Activated T-helper 17 cell treated with anti-CD3 and anti-CD28 coated beads, Interleukin-2, amount 50 U/mL, for 72 hours (primary cell): Measurements from ENCODE around the gene NKPD1. TPM values are rescaled to one million over a fixed set of nuclear protein-coding genes. Genes with fewer than 3 reads are reported as not detected.

ENCODE experiments used
- ATAC-seq: fragments of 150-1000 bp; cut with Tn5 transposase; replicated peaks from 2 replicates; pipeline ENCODE4 v1.10.0; 2021; ENCODE audit warnings: mild to moderate bottlenecking, moderate library complexity
- H3K27ac Mint-ChIP-seq: one replicate; pipeline ENCODE4 v1.8.0; 2022; ENCODE audit warnings: mixed read lengths
- H3K27me3 Mint-ChIP-seq: one replicate; pipeline ENCODE4 v1.8.0; 2022; ENCODE audit warnings: mixed read lengths
- H3K36me3 Mint-ChIP-seq: one replicate; pipeline ENCODE4 v1.8.0; 2022; ENCODE audit warnings: low read depth, mild to moderate bottlenecking, mixed read lengths
- H3K4me1 Mint-ChIP-seq: one replicate; pipeline ENCODE4 v1.8.0; 2022; ENCODE audit warnings: mixed read lengths
- H3K4me3 Mint-ChIP-seq: one replicate; pipeline ENCODE4 v1.8.0; 2022; ENCODE audit warnings: mild to moderate bottlenecking, mixed read lengths
- H3K9me3 Mint-ChIP-seq: one replicate; pipeline ENCODE4 v1.8.0; 2022; ENCODE audit warnings: mixed read lengths
- total RNA-seq, 2 donors: library from RNA; stranded (reverse); gene quantifications; one replicate each; pipeline ENCODE4 v1.2.3, GENCODE V29; 2022

NKPD1 gene
- total RNA-seq, 2 donors from 2014 or later: 0.06 to 0.40 TPM

- H3K9me3 Mint-ChIP-seq: no peaks in the 10 kb centered on the region
- H3K27ac Mint-ChIP-seq: no peak overlapping the region
Measured at GRCh38 chr19:45152504-45153338, 8.1 kb downstream of the NKPD1 start.

DNA sequence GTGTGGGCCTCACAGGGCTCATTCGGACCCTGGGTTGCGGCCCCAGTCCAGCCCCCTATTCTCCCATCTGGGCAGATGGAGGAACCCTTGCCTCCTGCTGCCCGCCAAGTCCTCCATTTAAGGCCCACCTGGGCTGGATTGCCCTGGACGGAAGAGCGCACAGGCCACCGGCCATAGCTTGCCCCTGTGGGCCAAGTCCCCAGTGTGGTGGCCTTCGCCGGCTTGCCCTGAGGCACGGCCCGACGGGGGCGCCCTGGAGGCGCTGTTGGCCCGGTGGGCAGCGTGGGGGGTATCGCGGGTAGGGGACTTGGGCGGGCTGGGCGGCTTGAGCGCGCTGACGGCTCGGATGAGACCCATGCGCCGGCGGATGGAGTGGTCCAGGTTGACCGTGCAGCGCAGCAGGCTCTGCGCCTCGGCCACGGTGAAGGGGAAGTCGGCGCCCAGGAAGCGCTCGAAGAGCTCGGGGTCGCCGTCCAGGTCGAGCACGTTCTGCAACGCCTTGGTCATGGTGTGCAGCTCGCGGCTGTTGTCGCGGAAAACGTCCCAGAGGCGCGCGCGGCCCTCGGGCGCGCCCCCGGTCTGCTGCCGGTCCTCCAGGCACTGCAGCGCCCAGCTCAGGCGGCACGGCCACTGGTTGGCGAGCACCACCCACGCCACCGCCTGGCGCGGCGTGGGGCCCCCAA, 8.8 kb downstream of the NKPD1 start:
- H3K27ac Mint-ChIP-seq: no peak overlapping the region
- no peaks in the 10 kb centered on the region for H3K27me3 Mint-ChIP-seq
- ATAC-seq: no peak
- peak overlapping the region; percentile 59 for H3K4me3 Mint-ChIP-seq
- H3K4me1 Mint-ChIP-seq: peaks cover 16% of the 10 kb centered on the region
- no peaks in the 10 kb centered on the region for H3K9me3 Mint-ChIP-seq
- H3K36me3 Mint-ChIP-seq: peaks cover 5% of the 10 kb centered on the region

More at GRCh38 chr19:45152504-45153338, 8.1 kb downstream of the NKPD1 start:
- no peaks in the 10 kb centered on the region for H3K27me3 Mint-ChIP-seq
- H3K4me3 Mint-ChIP-seq: peak overlapping the region; percentile 77
- H3K36me3 Mint-ChIP-seq: peaks cover 5% of the 10 kb centered on the region
- H3K4me1 Mint-ChIP-seq: peaks cover 16% of the 10 kb centered on the region
- peak; percentile 57 for ATAC-seq

DNA sequence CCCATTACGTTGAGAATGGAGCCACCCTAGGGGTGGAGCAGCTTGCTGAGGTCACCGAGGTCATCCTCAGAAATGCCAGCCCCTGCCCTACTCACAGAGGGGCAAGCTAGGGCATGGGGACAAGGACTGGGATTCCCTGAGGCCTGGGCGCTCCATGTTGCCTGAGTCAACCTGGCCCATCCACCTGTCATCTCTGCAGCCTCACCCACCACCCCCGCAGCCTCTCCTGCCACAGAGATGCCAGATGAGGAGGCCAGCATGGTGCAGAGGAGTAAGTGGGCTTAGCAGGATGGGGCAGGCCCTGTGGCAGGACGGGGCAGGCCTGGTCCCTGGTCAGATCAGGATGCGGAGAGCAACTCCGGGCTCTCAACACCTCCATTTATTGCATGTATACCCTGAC, 9.5 kb downstream of the NKPD1 start:
- no peak for ATAC-seq
- Mint-ChIP-seq H3K27ac (no peak overlapping the region), H3K4me3 (peak overlapping the region; percentile 59), H3K9me3 (no peaks in the 10 kb centered on the region), H3K27me3 (no peaks in the 10 kb centered on the region), H3K36me3 (peaks cover 5% of the 10 kb centered on the region), H3K4me1 (peaks cover 16% of the 10 kb centered on the region)

DNA sequence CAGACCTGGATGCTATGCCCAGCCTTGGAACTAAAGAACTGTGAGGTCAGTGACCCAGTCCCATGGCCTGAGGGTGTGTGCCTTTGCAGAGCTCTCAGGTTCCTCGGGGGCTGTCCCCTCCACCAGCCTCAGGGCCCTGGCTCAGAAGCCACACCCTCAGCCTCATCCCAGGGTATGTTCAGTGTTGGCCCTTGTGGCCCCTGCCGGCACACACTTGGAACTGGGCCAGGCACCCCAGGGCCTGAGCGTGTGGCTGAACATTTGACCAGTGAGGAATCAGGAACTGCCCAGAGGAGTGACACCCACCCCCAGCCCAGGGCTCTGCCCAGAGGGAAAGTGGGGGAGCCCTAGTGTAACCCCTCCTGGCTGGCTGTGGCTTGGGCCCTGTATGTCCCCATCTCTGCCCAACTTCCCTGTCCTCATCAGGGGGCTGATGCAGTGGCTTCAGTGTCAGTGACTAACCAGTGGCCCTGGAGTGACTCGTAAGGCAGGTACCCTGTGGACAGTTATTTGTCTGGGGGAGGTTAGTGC, 10.0 kb downstream of the NKPD1 start:
- no peak overlapping the region for H3K27ac Mint-ChIP-seq
- peaks cover 16% of the 10 kb centered on the region for H3K4me1 Mint-ChIP-seq
- no peaks in the 10 kb centered on the region for H3K9me3 Mint-ChIP-seq
- peak; percentile 16 for ATAC-seq
- no peak overlapping the region for H3K4me3 Mint-ChIP-seq
- H3K36me3 Mint-ChIP-seq: peaks cover 5% of the 10 kb centered on the region
- no peaks in the 10 kb centered on the region for H3K27me3 Mint-ChIP-seq

DNA sequence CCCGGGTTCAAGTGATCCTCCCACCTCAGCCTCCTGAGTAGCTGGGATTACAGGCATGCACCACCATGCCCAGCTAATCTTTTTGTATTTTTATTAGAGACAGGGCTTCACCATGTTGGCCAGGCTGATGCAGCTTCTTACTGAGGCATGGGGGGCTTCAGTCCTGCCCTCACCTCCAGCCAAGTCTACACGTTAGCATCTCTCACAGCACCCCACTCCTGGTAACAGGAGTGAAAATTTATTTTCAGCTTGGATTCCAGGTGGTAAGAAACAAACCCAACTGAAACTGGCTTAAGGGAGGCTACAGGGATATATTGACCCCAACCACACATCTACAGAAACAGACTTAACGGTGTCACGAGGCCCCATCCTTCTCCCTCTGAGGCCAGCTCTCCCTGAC, 10.6 kb downstream of the NKPD1 start:
- H3K4me1 Mint-ChIP-seq: peaks cover 16% of the 10 kb centered on the region
- H3K4me3 Mint-ChIP-seq: no peak overlapping the region
- no peak overlapping the region for H3K27ac Mint-ChIP-seq
- H3K27me3 Mint-ChIP-seq: no peaks in the 10 kb centered on the region
- H3K36me3 Mint-ChIP-seq: peaks cover 5% of the 10 kb centered on the region
- no peak for ATAC-seq
- H3K9me3 Mint-ChIP-seq: no peaks in the 10 kb centered on the region

GRCh38 chr19:45149129-45149528, 11.7 kb downstream of the NKPD1 start:
- ATAC-seq: no peak
- Mint-ChIP-seq H3K27ac (no peak overlapping the region), H3K4me3 (no peak overlapping the region), H3K27me3 (no peaks in the 10 kb centered on the region), H3K36me3 (peaks cover 5% of the 10 kb centered on the region), H3K4me1 (peaks cover 13% of the 10 kb centered on the region), H3K9me3 (no peaks in the 10 kb centered on the region)

GRCh38 chr19:45147835-45148676, 12.7 kb downstream of the NKPD1 start:
- ATAC-seq: no peak

GRCh38 chr19:45146741-45147205, 14.0 kb downstream of the NKPD1 start:
- Mint-ChIP-seq H3K27me3 (no peaks in the 10 kb centered on the region), H3K36me3 (peaks cover 13% of the 10 kb centered on the region), H3K4me1 (peaks cover 9% of the 10 kb centered on the region), H3K27ac (no peak overlapping the region), H3K9me3 (no peaks in the 10 kb centered on the region), H3K4me3 (no peak overlapping the region)
- no peak for ATAC-seq

More at GRCh38 chr19:45147835-45148676, 12.7 kb downstream of the NKPD1 start:
- Mint-ChIP-seq H3K9me3 (no peaks in the 10 kb centered on the region), H3K4me1 (peaks cover 9% of the 10 kb centered on the region), H3K4me3 (no peak overlapping the region), H3K36me3 (peaks cover 5% of the 10 kb centered on the region), H3K27me3 (no peaks in the 10 kb centered on the region), H3K27ac (no peak overlapping the region)

- peaks cover 9% of the 10 kb centered on the region for H3K4me1 Mint-ChIP-seq
- no peak for ATAC-seq
- no peak overlapping the region for H3K27ac Mint-ChIP-seq
- H3K36me3 Mint-ChIP-seq: peaks cover 14% of the 10 kb centered on the region
- H3K27me3 Mint-ChIP-seq: no peaks in the 10 kb centered on the region
- no peaks in the 10 kb centered on the region for H3K9me3 Mint-ChIP-seq
- H3K4me3 Mint-ChIP-seq: no peak overlapping the region
Measured at GRCh38 chr19:45146251-45146650, 14.5 kb downstream of the NKPD1 start.

DNA sequence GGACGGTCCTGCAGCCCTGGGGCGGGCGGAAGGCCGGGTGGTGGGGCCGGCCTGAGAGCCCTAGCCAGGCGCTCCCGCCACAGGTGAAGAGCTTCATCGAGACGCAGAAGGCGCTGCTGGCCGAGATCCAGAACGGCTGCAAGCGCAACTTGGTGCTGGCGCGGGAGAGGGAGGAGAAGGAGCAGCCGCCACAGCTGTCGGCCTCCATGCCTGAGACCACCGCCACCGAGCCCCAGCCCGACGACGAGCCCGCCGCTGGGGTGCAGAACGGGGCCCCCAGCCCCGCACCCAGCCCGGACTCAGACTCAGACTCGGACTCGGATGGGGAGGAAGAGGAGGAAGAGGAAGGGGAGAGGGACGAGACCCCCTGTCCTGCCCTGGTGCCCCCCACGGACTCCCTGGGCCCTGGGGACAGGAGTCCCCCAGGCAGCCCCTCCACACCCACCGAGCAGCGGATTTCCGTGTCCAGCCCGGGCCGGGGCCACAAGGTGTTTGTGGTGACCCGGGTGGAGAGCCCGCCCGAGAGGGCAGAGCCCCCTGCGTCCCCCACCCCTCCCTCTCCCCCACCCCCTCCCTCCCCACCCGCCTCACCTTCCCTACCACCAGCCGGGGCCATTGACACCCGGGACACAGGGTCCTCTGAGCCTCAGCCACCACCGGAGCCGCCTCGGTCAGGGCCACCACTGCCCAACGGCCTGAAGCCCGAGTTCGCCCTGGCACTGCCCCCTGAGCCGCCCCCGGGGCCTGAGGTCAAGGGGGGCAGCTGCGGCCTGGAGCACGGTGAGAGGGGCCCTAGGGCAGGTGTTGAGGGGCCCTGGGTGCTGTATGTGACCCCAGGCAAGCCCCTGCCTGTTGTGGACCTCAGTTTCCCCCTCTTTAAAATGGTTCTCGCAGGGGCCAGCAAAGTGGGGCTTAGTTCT, 15.3 kb downstream of the NKPD1 start:
- peaks cover 16% of the 10 kb centered on the region for H3K36me3 Mint-ChIP-seq
- no peaks in the 10 kb centered on the region for H3K27me3 Mint-ChIP-seq
- H3K27ac Mint-ChIP-seq: no peak overlapping the region
- ATAC-seq: no peak
- no peak overlapping the region for H3K4me3 Mint-ChIP-seq
- H3K9me3 Mint-ChIP-seq: no peaks in the 10 kb centered on the region
- peaks cover 9% of the 10 kb centered on the region for H3K4me1 Mint-ChIP-seq

GRCh38 chr19:45144431-45145269, 16.1 kb downstream of the NKPD1 start:
- H3K4me1 Mint-ChIP-seq: peaks cover 9% of the 10 kb centered on the region
- no peaks in the 10 kb centered on the region for H3K9me3 Mint-ChIP-seq
- peaks cover 16% of the 10 kb centered on the region for H3K36me3 Mint-ChIP-seq
- no peak overlapping the region for H3K4me3 Mint-ChIP-seq
- ATAC-seq: no peak
- no peak overlapping the region for H3K27ac Mint-ChIP-seq
- no peaks in the 10 kb centered on the region for H3K27me3 Mint-ChIP-seq

GRCh38 chr19:45142726-45143110, 18.1 kb downstream of the NKPD1 start:
- ATAC-seq: no peak
- H3K4me3 Mint-ChIP-seq: no peak overlapping the region
- no peak overlapping the region for H3K27ac Mint-ChIP-seq
- peaks cover 16% of the 10 kb centered on the region for H3K36me3 Mint-ChIP-seq
- no peaks in the 10 kb centered on the region for H3K27me3 Mint-ChIP-seq
- H3K4me1 Mint-ChIP-seq: peaks cover 5% of the 10 kb centered on the region
- no peaks in the 10 kb centered on the region for H3K9me3 Mint-ChIP-seq
